Measurements from ENCODE around the gene TRPM5. TPM values are rescaled to one million over a fixed set of nuclear protein-coding genes. Genes with fewer than 3 reads are reported as not detected.

TRPM5 gene
- total and polyA plus RNA-seq, 2 of the 8 experiments (the other 6 are each of a cell fraction or from before 2014, with no cell fraction given) = 0.02 TPM; not detected in 1

DNA sequence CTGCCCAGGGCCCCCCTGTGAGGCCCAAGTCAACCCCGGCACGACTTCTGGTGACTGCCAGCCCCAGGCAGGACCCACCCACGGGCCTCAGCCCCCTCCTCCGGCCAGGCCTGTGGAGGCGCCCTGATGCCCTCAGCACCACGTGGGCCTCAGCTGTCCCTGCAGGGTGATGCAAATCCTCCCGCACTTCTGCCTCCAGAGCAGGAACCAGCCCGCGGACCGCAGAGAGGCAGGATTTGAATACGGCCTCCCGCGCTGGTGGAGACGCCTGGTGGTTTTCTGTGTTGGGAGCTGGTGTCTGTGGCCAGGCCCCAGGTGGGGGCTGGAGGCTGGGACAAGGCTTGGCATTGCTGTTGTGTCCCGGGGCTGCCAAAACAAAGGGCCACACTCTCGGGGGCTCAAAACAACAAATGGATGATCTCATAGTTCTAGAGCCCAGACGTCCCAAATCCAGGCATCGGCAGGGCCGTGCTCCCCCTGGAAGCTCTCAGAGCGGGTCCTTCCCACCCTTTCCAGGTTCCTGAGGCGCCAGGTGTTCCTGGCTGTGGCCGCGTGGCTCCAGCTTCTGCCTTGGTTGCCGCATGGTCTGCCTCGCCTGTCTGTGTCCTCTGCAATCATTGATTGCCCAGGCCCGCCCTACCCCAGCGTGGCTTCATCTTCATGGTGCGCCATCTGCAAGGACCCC is 19.4 kb downstream of the TRPM5 start:
- H2AK5ac ChIP-seq (ENCODE audit: low read depth, low read length) = no peak overlapping the region
- H3K23ac ChIP-seq (ENCODE audit: insufficient read length) = no peak overlapping the region
- no peaks in the 10 kb centered on the region for H3K79me1 ChIP-seq (ENCODE audit: low read depth, low read length)
- no peak overlapping the region for H3K18ac ChIP-seq (ENCODE audit: extremely low read depth, low read length)
- no peaks in the 10 kb centered on the region; a peak in 1 of 4 replicates for H3K9me3 ChIP-seq (ENCODE audit: insufficient read depth in 2 of 2, low read depth in 1 of 2, low read length in 1 of 2)
- no peak overlapping the region for H3K14ac ChIP-seq (ENCODE audit: insufficient read length)
- no peak overlapping the region for H2BK120ac ChIP-seq (replicated peaks; ENCODE audit: low read depth, low read length)
- no peaks in the 10 kb centered on the region for H3K36me3 ChIP-seq (ENCODE audit: control insufficient read depth in 2 of 4, insufficient read depth in 4 of 4, low read length in 3 of 4)
- H3K56ac ChIP-seq (replicated peaks; ENCODE audit: insufficient read length, low read depth, low read length) = no peak overlapping the region
- H3K9ac ChIP-seq (replicated peaks in 1 of 4; ENCODE audit: extremely low read depth in 1 of 4, low read depth in 3 of 4, low read length in 3 of 4) = no peak overlapping the region
- no peak overlapping the region for H3K27ac ChIP-seq (ENCODE audit: low read depth, low read length)
- no peak overlapping the region; the same call in 1 of the 2 replicates for H4K8ac ChIP-seq (ENCODE audit: extremely low read depth, insufficient read depth, low read length)
- H3K4me3 ChIP-seq (ENCODE audit: extremely low read depth in 1 of 4, insufficient read depth in 2 of 4, low read depth in 3 of 4, low read length in 4 of 4) = no peak overlapping the region
- H2BK20ac ChIP-seq (ENCODE audit: low read length) = no peak overlapping the region
- no peaks in the 10 kb centered on the region for H3K79me2 ChIP-seq (ENCODE audit: control insufficient read depth in 1 of 2, insufficient read depth in 2 of 2, low read length in 2 of 2)
- no peak overlapping the region for H3K4ac ChIP-seq (replicated peaks; ENCODE audit: insufficient read length, low read depth, low read length)
- H3K4me1 ChIP-seq (replicated peaks in 1 of 4; ENCODE audit: control insufficient read depth in 3 of 4, insufficient read depth in 4 of 4, low read length in 3 of 4) = peaks cover 0 to 2% (median 0%) of the 10 kb centered on the region in 4 experiments; a peak in 1 of 7 replicates
- TF ChIP-seq SP2 (IDR thresholded peaks at IDR 0.05; ENCODE audit: low read length) (no peak), EP300 (IDR thresholded peaks at IDR 0.05; ENCODE audit: borderline replicate concordance in 1 of 2, low read depth in 2 of 2, low read length in 2 of 2) (no peak), MAX (IDR thresholded peaks at IDR 0.05) (no peak), ZNF274 (IDR thresholded peaks at IDR 0.05; ENCODE audit: borderline replicate concordance, extremely low read depth, low read length) (no peak), BRCA1 (IDR thresholded peaks at IDR 0.05; ENCODE audit: low read depth, low read length) (no peak), NRF1 (IDR thresholded peaks at IDR 0.05; ENCODE audit: low read depth, low read length) (no peak), YY1 (IDR thresholded peaks at IDR 0.05; ENCODE audit: low read depth, low read length) (no peak), CEBPB (IDR thresholded peaks at IDR 0.05; ENCODE audit: low read depth, low read length) (no peak), CREB1 (IDR thresholded peaks at IDR 0.05) (no peak), KDM1A (IDR thresholded peaks at IDR 0.05; ENCODE audit: borderline replicate concordance, low read length) (no peak), BCL11A (IDR thresholded peaks at IDR 0.05; ENCODE audit: low read depth in 2 of 2, low read length in 2 of 2) (no peak), SP1 (IDR thresholded peaks at IDR 0.05; ENCODE audit: low read depth, low read length) (no peak), KDM5A (IDR thresholded peaks at IDR 0.05; ENCODE audit: low read length) (no peak), CHD2 (IDR thresholded peaks at IDR 0.05; ENCODE audit: low read length) (no peak)
- H3K23me2 ChIP-seq (ENCODE audit: low read depth, low read length) = peaks cover 13% of the 10 kb centered on the region; the same call in 1 of the 2 replicates
- no peak overlapping the region for H4K91ac ChIP-seq (replicated peaks; ENCODE audit: insufficient read length, low read length)
- ChIA-PET POLR2A (ENCODE audit: partially characterized antibody) (interaction anchor here (0.9 kb wide), 1 partner anchor 20 kb away, joined by 3 read pairs; no protein-coding TSS in a partner anchor), CTCF (ENCODE audit: partially characterized antibody) (interaction anchor here (0.6 to 11.5 kb wide), 7 partner anchors 12 to 536 kb away, joined by 3 to 359 read pairs (median 4); no protein-coding TSS in a partner anchor)
- DNase-seq (ENCODE audit: low read depth in 1 of 2, low spot score in 2 of 2) (no peak), FAIRE-seq (no peak)
- no peak overlapping the region for H4K5ac ChIP-seq (ENCODE audit: insufficient read length, low read depth, low read length)
- H3K4me2 ChIP-seq (ENCODE audit: insufficient read depth in 1 of 2, low read depth in 2 of 2, low read length in 2 of 2) = no peak overlapping the region
- no peak overlapping the region for H2BK15ac ChIP-seq (ENCODE audit: low read length)
- 88% methylated on average over 27 of the region's 28 CpGs; no CpG with 5 or more reads in 1 of the 2 experiments for WGBS, 2 experiments (ENCODE audit: extremely low coverage in 1 of 2, insufficient coverage in 1 of 2, insufficient read length in 1 of 2, insufficient replicate concordance in 2 of 2, low coverage in 1 of 2, low lambda C conversion rate in 2 of 2, missing lambda C conversion rate in 1 of 2)
- peaks cover 0 to 6% (median 0%) of the 10 kb centered on the region in 4 experiments; a peak in 2 of 7 replicates for H3K27me3 ChIP-seq (replicated peaks in 1 of 4; ENCODE audit: control insufficient read depth in 3 of 4, extremely low read depth in 1 of 4, insufficient read depth in 3 of 4, low read length in 3 of 4)
- no peak overlapping the region for H2BK12ac ChIP-seq (ENCODE audit: low read depth, low read length)
- no peak overlapping the region for H2AFZ ChIP-seq (ENCODE audit: low read length)
- H4K20me1 ChIP-seq (replicated peaks in 1 of 2; ENCODE audit: control insufficient read depth in 1 of 2, insufficient read depth in 2 of 2, low read length in 2 of 2) = peaks cover 0 to 14% of the 10 kb centered on the region in 2 experiments
- no peak overlapping the region for H2BK5ac ChIP-seq (ENCODE audit: low read depth, low read length)

All from H1 (cell line).